ENCODE data around the gene CLTB. TPM values are rescaled to one million over a fixed set of nuclear protein-coding genes. Genes with fewer than 3 reads are reported as not detected.
A peak's percentile ranks its signal among the peaks of the same experiment; 100 is the strongest.

CLTB gene
- total RNA-seq, 1 experiment from 2014 or later, result 34.5 TPM

DNA sequence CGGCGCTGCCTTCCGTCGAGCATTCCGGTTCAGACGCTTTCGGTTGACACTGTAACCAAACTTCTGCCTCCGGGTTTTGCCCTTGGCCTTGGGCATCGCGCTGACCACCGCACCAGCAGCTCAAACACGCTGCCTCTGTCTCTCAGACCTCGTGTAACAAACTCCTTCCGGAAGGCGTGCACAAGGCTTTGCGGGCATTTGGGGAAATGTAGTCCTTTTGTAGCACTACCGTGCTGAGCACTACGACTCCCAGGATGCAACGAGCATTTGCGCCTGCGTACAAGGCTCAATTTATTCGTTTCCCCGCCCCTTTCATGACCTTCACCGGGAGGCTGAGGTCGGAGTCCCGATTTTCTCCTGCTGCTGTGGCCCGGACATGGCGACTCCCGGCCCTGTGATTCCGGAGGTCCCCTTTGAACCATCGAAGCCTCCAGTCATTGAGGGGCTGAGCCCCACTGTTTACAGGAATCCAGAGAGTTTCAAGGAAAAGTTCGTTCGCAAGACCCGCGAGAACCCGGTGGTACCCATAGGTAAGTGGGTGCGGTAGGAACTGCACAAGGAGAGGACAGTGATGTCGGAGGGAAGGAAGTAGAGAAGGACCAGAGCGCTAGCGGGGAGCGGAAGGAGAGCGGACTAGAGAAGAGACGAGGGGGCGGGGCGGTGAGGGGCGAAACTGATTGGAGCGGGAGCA, 27.8 kb downstream of the CLTB start, which contains the start of the genes HIGD2A and NOP16:
Gene HIGD2A, plus strand, starts transcription at position 308 of the 691 bp plus-strand sequence. Its CDS starts 69 bp downstream, at position 377.
Gene NOP16, minus strand, starts transcription at position 155 of the 691 bp plus-strand sequence. Its CDS starts 59 bp downstream, at position 96.
- H3K14ac ChIP-seq (ENCODE audit: insufficient read depth, low read length), result peak within 1 kb of the TSS; percentile 55; the same call in 1 of the 2 replicates
- no peaks in the 10 kb centered on the region for H4K20me1 ChIP-seq (ENCODE audit: control insufficient read depth, insufficient read depth, insufficient read length)
- no peak within 1 kb of the TSS for H2BK12ac ChIP-seq (ENCODE audit: insufficient read length, low read depth, low read length)
- Mint-ChIP-seq H3K27me3 (ENCODE audit: low read depth) (no peaks in the 10 kb centered on the region), H3K9me3 (peaks cover 0 to 3% of the 10 kb centered on the region in 2 experiments; a peak in 1 of 5 replicates), H3K4me3 (peak within 1 kb of the TSS; percentile 97 to 99), H3K4me1 (peaks cover 12% of the 10 kb centered on the region in 2 experiments), H3K36me3 (ENCODE audit: insufficient read depth in 1 of 3, low read depth in 3 of 3) (peaks cover 30 to 51% (median 36%) of the 10 kb centered on the region in 3 experiments), H3K27ac (peak within 1 kb of the TSS; percentile 100)
- no peak within 1 kb of the TSS for H3K4ac ChIP-seq (ENCODE audit: low read depth, low read length)
- H4K5ac ChIP-seq (ENCODE audit: insufficient read length, low read depth, low read length), result no peak within 1 kb of the TSS
- H2BK120ac ChIP-seq (ENCODE audit: low read depth, low read length, poor library complexity, severe bottlenecking), result no peak within 1 kb of the TSS
- H3K4me2 ChIP-seq (ENCODE audit: insufficient read depth, insufficient read length, low read length), result peak within 1 kb of the TSS; percentile 89
- peak within 1 kb of the TSS; percentile 0 for H3K27ac ChIP-seq (ENCODE audit: insufficient read length, low read depth, low read length)
- no peak within 1 kb of the TSS for H2BK20ac ChIP-seq (ENCODE audit: low read depth, low read length, poor library complexity, severe bottlenecking)
- no peaks in the 10 kb centered on the region for H3K9me3 ChIP-seq (ENCODE audit: control insufficient read depth, low read depth, low read length)
- H2BK15ac ChIP-seq (ENCODE audit: low read depth, low read length), result no peak within 1 kb of the TSS
- H2AFZ ChIP-seq (ENCODE audit: low read length), result no peak within 1 kb of the TSS
- H3K9ac ChIP-seq (ENCODE audit: extremely low read depth, insufficient read length, low read length), result peak within 1 kb of the TSS; percentile 77
- no peaks in the 10 kb centered on the region for H3K79me1 ChIP-seq (ENCODE audit: insufficient read depth, low read depth, low read length, poor library complexity, severe bottlenecking)
- H3K23me2 ChIP-seq (ENCODE audit: insufficient read length, low read depth, low read length, poor library complexity, severe bottlenecking), result peaks cover 7% of the 10 kb centered on the region
- H2AK5ac ChIP-seq (ENCODE audit: insufficient read length, low read length), result no peak within 1 kb of the TSS
- no peak within 1 kb of the TSS for H4K8ac ChIP-seq (replicated peaks; ENCODE audit: insufficient read length, low read depth, low read length)
- H2BK5ac ChIP-seq (ENCODE audit: insufficient read length, low read length), result no peak within 1 kb of the TSS
- WGBS (ENCODE audit: extremely low coverage, insufficient read length, low lambda C conversion rate), result no CpG with 5 or more reads among the region's 47 CpGs
- H3K4me1 ChIP-seq (ENCODE audit: insufficient read depth, low read length), result no peaks in the 10 kb centered on the region
- no peak within 1 kb of the TSS for H3K23ac ChIP-seq (ENCODE audit: insufficient read length, low read depth, low read length)
- H4K91ac ChIP-seq (ENCODE audit: insufficient read length, low read depth, low read length), result no peak within 1 kb of the TSS
- no peak within 1 kb of the TSS for H3T11ph ChIP-seq (ENCODE audit: low read length)
- peak; percentile 99 for DNase-seq
- H3K79me2 ChIP-seq (ENCODE audit: insufficient read depth, low read length), result peaks cover 8% of the 10 kb centered on the region; the same call in 1 of the 2 replicates
- TF ChIP-seq, protein P1, sequence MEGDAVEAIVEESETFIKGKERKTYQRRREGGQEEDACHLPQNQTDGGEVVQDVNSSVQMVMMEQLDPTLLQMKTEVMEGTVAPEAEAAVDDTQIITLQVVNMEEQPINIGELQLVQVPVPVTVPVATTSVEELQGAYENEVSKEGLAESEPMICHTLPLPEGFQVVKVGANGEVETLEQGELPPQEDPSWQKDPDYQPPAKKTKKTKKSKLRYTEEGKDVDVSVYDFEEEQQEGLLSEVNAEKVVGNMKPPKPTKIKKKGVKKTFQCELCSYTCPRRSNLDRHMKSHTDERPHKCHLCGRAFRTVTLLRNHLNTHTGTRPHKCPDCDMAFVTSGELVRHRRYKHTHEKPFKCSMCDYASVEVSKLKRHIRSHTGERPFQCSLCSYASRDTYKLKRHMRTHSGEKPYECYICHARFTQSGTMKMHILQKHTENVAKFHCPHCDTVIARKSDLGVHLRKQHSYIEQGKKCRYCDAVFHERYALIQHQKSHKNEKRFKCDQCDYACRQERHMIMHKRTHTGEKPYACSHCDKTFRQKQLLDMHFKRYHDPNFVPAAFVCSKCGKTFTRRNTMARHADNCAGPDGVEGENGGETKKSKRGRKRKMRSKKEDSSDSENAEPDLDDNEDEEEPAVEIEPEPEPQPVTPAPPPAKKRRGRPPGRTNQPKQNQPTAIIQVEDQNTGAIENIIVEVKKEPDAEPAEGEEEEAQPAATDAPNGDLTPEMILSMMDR (conservative IDR thresholded peaks at IDR 0.05), result no peak
- peak within 1 kb of the TSS; percentile 73 for H3K18ac ChIP-seq (ENCODE audit: insufficient read length, low read depth, low read length)
- no peak within 1 kb of the TSS for H3K56ac ChIP-seq (ENCODE audit: insufficient read length, low read depth, low read length)
- H3K27me3 ChIP-seq (ENCODE audit: insufficient read depth, low read length), result no peaks in the 10 kb centered on the region

All from H9 (cell line).